Measurements from ENCODE around the gene PTPN14.

DNA sequence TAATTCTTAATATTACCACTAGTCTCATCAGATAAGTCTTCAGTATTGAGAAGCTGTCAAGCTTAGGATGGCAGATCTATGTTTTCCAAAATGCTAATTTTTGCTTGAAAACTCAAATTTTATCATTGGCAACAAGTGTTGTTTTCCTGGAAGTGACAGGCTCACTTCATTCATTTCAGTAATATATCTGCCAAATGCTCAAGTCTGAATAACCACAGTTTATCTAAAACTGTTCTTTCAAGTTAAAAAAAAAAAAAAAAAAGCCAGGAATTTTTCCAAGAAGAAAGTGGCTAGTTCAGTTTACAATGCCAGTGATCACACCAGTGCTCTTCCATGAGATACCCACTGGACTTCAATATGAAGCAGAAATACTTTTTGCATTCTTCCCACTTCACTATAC, 249.9 kb downstream of the PTPN14 start:
- TF ChIP-seq, protein P1, sequence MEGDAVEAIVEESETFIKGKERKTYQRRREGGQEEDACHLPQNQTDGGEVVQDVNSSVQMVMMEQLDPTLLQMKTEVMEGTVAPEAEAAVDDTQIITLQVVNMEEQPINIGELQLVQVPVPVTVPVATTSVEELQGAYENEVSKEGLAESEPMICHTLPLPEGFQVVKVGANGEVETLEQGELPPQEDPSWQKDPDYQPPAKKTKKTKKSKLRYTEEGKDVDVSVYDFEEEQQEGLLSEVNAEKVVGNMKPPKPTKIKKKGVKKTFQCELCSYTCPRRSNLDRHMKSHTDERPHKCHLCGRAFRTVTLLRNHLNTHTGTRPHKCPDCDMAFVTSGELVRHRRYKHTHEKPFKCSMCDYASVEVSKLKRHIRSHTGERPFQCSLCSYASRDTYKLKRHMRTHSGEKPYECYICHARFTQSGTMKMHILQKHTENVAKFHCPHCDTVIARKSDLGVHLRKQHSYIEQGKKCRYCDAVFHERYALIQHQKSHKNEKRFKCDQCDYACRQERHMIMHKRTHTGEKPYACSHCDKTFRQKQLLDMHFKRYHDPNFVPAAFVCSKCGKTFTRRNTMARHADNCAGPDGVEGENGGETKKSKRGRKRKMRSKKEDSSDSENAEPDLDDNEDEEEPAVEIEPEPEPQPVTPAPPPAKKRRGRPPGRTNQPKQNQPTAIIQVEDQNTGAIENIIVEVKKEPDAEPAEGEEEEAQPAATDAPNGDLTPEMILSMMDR (IDR thresholded peaks at IDR 0.05): no peak
- no peak for TF ChIP-seq CREB1 (CRISPR knock-in tag; IDR thresholded peaks at IDR 0.05)
- TF ChIP-seq, protein P2, sequence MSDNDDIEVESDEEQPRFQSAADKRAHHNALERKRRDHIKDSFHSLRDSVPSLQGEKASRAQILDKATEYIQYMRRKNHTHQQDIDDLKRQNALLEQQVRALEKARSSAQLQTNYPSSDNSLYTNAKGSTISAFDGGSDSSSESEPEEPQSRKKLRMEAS (CRISPR knock-in tag; IDR thresholded peaks at IDR 0.05): no peak
- TF ChIP-seq FOXP1 (CRISPR knock-in tag; IDR thresholded peaks at IDR 0.05; ENCODE audit: borderline replicate concordance): no peak
- TF ChIP-seq, protein P3, sequence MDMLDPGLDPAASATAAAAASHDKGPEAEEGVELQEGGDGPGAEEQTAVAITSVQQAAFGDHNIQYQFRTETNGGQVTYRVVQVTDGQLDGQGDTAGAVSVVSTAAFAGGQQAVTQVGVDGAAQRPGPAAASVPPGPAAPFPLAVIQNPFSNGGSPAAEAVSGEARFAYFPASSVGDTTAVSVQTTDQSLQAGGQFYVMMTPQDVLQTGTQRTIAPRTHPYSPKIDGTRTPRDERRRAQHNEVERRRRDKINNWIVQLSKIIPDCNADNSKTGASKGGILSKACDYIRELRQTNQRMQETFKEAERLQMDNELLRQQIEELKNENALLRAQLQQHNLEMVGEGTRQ (CRISPR knock-in tag; IDR thresholded peaks at IDR 0.05): no peak
- TF ChIP-seq, protein P4, sequence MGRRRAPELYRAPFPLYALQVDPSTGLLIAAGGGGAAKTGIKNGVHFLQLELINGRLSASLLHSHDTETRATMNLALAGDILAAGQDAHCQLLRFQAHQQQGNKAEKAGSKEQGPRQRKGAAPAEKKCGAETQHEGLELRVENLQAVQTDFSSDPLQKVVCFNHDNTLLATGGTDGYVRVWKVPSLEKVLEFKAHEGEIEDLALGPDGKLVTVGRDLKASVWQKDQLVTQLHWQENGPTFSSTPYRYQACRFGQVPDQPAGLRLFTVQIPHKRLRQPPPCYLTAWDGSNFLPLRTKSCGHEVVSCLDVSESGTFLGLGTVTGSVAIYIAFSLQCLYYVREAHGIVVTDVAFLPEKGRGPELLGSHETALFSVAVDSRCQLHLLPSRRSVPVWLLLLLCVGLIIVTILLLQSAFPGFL (CRISPR knock-in tag; IDR thresholded peaks at IDR 0.05; ENCODE audit: borderline replicate concordance): no peak
- TF ChIP-seq, protein P5, sequence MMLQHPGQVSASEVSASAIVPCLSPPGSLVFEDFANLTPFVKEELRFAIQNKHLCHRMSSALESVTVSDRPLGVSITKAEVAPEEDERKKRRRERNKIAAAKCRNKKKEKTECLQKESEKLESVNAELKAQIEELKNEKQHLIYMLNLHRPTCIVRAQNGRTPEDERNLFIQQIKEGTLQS (CRISPR knock-in tag; conservative IDR thresholded peaks at IDR 0.05): no peak
- TF ChIP-seq, protein P6, sequence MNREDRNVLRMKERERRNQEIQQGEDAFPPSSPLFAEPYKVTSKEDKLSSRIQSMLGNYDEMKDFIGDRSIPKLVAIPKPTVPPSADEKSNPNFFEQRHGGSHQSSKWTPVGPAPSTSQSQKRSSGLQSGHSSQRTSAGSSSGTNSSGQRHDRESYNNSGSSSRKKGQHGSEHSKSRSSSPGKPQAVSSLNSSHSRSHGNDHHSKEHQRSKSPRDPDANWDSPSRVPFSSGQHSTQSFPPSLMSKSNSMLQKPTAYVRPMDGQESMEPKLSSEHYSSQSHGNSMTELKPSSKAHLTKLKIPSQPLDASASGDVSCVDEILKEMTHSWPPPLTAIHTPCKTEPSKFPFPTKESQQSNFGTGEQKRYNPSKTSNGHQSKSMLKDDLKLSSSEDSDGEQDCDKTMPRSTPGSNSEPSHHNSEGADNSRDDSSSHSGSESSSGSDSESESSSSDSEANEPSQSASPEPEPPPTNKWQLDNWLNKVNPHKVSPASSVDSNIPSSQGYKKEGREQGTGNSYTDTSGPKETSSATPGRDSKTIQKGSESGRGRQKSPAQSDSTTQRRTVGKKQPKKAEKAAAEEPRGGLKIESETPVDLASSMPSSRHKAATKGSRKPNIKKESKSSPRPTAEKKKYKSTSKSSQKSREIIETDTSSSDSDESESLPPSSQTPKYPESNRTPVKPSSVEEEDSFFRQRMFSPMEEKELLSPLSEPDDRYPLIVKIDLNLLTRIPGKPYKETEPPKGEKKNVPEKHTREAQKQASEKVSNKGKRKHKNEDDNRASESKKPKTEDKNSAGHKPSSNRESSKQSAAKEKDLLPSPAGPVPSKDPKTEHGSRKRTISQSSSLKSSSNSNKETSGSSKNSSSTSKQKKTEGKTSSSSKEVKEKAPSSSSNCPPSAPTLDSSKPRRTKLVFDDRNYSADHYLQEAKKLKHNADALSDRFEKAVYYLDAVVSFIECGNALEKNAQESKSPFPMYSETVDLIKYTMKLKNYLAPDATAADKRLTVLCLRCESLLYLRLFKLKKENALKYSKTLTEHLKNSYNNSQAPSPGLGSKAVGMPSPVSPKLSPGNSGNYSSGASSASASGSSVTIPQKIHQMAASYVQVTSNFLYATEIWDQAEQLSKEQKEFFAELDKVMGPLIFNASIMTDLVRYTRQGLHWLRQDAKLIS (CRISPR knock-in tag; IDR thresholded peaks at IDR 0.05; ENCODE audit: borderline replicate concordance): no peak
- TF ChIP-seq NFATC4 (CRISPR knock-in tag; IDR thresholded peaks at IDR 0.05): no peak
- TF ChIP-seq SMAD4 (CRISPR knock-in tag; IDR thresholded peaks at IDR 0.05): no peak
- TF ChIP-seq ATF1 (CRISPR knock-in tag; IDR thresholded peaks at IDR 0.05): no peak
- TF ChIP-seq, protein P7, sequence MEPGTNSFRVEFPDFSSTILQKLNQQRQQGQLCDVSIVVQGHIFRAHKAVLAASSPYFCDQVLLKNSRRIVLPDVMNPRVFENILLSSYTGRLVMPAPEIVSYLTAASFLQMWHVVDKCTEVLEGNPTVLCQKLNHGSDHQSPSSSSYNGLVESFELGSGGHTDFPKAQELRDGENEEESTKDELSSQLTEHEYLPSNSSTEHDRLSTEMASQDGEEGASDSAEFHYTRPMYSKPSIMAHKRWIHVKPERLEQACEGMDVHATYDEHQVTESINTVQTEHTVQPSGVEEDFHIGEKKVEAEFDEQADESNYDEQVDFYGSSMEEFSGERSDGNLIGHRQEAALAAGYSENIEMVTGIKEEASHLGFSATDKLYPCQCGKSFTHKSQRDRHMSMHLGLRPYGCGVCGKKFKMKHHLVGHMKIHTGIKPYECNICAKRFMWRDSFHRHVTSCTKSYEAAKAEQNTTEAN (CRISPR knock-in tag; IDR thresholded peaks at IDR 0.05): no peak
- TF ChIP-seq ZNF416 (CRISPR knock-in tag; IDR thresholded peaks at IDR 0.05): no peak
